SH-SY5Y (cell line): Measurements from ENCODE around the gene PRKCB.

Source experiments
- GATA2 ChIP-seq: IDR thresholded peaks from 2 replicates; pipeline ENCODE4 v1.6.1; 2011; ENCODE audit warnings: mild to moderate bottlenecking, low read depth, low read length
- GATA3 ChIP-seq: IDR thresholded peaks from 2 replicates; pipeline ENCODE4 v1.6.1; 2011; ENCODE audit warnings: low read depth, mild to moderate bottlenecking, low read length, moderate library complexity

Gene PRKCB

DNA sequence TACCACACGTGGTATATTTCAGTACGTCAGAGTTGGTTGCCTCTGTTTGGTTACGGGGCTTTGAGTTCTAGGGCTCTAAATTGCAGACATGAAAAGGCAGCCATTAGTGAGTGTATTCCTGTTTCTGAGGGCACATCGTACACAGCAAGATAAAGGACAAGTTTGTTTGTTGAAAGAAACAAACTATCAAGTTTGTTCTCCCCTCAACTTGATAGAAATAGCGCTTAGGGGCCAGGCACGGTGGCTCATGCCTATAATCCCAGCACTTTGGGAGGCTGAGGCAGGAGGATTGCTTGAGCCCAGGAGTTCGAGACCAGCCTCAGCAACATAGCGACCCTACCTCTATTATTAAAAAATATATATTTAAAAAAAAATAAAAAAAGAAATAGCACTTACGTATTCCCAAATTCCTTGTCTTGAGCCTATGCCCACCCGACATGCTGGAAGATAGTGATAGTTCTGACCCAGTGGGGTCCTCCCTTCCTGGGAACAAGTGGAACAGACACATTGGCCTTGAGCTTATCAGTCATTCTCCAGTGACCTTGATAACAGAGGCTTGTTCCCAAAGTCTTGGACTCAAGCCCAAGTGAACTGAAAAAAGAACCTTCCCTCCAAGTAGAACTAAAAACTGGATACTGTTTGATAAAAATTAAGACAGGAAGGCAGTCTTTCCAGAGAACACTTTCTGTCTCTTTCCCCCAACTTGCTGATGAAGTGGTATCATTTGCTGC lies 280.4 kb downstream of the PRKCB start:
- TF ChIP-seq GATA2: no peak
- TF ChIP-seq GATA3: no peak

DNA sequence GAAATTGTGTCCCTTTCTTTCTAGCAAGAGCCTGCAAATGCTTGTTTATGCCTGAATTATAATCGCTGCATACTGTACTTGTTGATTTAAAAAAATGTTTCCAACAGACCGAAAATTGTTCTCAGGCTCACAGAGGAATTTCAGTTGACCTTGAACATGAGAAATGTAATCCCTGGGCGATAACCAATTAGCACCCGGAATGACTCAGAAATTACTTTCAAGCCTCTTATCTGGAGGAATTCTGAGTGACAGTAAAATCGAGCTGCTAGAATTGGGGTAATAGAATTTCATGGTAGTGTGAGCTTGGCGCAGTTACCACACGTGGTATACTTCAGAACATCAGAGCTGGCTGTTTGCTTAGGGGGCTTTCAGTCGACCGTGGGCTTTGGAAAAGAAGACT lies 281.2 kb downstream of the PRKCB start:
- TF ChIP-seq GATA3: no peak
- TF ChIP-seq GATA2: no peak

DNA sequence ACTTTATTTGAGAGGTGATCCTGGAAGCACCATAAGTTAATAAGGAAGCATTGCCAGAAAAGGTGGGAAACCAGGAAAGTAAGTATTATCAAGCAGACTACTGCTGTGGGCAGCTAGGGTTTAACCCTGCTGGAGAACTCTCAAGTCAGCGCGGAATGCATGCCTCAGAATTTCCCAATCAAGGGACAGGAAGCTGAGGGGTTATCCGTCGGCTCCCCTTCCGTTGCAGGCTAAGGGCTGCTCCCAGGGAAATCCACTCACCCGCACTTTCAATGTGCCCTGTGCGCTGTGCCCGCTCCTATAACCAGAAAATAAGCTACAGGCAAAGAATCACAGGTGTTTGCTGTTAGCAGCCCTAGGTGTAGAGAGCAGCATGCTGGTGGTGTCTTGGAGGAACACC lies 281.9 kb downstream of the PRKCB start:
- TF ChIP-seq GATA2 (no peak), GATA3 (no peak)

DNA sequence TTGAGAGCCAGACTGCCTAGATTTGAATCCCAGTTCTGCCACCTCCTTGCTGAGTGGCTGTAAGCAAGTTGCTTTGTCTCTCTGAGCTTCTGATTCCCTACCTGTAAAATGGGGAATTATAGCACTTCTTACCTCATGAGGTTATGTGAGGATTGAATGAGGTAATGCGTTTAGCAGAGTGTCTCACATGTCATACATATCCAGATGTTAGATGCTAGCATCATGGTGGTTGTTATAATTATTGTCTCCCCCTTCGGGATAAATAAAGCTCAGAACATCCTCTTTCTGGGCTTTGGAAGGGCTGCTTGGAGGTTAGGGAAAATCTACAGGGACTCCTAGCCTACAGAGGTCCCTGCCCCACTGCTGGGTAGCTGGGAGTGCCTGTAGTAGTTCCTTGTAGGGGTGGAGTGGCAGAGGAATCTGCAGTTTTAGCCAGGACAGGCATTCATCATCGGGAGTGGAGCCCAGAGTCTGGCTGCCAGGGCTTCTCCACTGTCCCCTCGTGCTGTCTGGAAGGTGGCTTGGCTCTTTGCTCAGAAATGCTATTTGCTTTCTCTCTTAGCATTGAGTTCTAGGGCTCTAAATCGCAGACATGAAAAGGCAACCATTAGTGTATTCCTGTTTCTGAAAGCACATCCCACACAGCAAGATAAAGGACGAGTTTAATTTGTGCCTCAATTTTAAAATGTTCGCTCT lies 282.5 kb downstream of the PRKCB start:
- no peak for TF ChIP-seq GATA3
- no peak for TF ChIP-seq GATA2

DNA sequence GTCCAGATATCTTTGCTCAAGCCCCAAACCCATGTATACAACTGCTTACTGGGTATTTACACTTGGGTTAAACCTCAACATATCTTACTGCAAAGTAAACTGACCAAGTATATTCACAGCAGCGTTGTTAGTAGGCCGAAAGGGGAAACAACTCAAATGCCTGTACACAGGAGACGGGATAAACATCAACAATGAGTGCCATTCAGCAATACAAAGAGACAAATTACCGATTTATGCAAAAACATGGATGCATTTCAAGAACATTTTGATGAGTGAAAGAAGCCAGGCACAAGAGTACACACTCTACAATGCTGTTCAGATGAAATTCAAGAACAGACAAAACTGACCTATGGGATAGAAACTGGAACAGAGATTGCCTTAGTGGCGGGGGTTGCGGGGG lies 284.0 kb downstream of the PRKCB start:
- TF ChIP-seq GATA2: no peak
- TF ChIP-seq GATA3: no peak

DNA sequence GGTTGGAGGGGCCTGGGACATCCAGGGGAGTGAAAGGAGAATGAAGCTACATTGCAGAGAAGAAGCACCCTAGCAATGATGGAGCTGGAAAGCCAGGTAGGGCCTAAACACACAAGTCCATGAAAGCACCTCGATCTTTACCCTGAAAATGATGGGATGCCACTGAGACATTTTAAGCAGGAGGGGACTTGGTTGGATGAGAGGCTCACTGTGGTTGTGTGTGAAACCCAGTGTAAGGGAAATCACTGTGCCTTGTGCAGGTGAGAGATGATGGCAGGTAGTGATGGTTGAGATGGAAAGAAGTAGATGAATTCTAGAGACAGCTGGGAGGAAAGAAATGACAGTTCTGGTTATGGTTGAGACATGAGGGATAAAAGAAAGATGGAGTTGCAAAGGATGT lies 287.5 kb downstream of the PRKCB start:
- TF ChIP-seq GATA3: no peak
- TF ChIP-seq GATA2: no peak

DNA sequence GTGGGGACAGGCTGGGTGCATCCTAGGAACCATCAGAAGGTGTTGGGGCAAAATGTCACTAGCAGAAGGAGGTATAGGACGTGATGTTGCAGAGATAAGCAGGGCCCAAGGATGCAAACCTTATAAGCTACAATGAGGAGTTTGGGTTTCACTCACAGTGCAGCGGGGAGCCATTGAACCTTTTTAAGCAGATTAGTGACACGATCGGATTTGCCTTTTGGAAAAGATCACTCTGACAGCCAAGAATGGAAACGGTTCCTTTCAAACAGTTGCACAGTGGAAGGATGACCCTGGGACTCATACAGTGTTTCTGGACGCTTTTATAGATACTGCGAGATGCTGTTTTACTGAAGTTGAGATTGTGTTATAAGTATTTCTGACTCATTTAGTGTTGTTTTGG lies 288.5 kb downstream of the PRKCB start:
- no peak for TF ChIP-seq GATA2
- no peak for TF ChIP-seq GATA3

DNA sequence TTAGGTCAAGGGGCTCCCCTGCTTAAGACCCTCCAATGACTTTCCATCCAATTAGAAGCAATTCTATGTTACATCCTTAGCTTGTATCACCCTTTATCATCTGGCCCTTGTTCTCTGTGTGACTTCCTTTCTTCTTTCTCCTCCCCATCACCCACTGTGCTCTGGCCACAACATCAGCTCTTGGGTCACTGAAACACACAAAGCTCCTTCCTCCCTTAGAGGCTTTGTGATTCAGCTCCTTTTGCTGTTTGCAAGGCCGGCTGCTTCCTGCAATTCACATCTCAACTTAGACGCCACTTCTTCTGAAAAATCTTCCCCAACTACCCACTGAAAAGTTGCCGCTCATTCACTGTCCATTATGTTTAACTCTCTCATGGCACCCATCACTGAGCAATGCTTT lies 289.4 kb downstream of the PRKCB start:
- TF ChIP-seq GATA2 (no peak), GATA3 (no peak)

DNA sequence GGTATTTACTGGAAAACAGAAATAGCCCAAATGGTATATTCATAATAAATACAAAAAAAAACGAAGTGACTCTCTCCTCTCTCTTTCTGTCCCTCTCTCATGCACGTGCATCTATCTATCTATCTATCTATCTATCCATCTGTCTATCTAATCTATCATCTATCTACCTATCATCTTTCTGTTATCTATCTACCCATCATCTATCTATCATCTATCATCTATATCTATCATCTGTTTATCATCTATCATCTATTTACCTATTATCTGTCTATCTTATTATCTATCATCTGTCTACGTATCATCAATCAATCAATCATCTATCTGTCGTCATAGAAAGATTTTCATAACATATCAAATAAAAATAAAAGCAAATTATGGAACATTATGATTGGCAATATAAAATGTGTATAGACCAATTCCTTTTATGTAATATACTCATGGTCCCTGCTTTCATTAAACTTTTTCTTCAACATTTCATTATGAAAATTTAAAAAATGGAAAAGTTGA lies 293.7 kb downstream of the PRKCB start:
- no peak for TF ChIP-seq GATA3
- no peak for TF ChIP-seq GATA2

DNA sequence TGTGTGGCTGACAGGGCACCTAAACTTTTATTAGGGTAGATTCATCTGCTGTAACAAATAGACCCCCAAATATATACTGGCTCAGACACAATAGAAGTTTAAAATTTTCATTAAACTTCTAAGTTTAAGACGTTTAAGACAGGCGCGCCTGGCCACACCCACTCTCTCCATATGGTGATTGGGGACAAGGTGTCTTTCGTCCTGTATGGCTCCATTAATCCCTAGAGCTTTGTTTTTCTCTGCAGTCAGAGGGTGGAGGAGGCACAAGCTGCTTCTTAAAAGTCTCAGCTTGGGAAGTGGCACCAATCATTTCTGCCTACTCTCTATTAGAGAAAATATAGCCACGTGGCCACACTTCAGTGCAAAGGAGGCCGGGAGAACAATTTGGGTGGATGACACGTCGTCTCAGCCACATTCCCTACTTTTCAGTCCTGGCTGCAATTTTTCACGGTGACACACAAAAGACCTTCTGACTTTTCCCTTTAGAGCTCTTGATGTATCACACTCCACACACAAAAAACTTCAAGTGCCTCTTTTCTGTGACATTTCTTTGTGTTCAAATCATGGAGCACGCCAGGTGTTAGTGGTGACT lies 294.8 kb downstream of the PRKCB start:
- TF ChIP-seq GATA3: no peak
- TF ChIP-seq GATA2: no peak

DNA sequence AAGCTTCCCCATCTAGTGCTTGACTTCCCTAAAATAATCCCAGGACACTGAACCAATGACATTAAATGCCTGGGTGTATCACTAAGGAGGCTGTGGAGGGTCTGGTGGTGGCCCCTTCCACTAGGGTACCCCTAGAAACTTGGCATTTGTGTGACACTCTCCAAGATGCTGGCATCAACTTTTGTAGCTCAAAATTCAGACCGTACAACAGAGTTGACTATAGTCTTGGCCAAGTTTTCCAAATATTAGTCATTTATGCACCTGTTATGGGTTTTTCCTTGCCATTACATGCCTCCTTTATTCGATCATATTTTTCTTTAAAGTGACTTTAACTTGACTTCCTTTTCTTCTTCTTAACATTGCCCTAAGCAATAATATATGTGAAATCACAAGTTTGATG lies 295.5 kb downstream of the PRKCB start:
- TF ChIP-seq GATA3: no peak
- no peak for TF ChIP-seq GATA2

DNA sequence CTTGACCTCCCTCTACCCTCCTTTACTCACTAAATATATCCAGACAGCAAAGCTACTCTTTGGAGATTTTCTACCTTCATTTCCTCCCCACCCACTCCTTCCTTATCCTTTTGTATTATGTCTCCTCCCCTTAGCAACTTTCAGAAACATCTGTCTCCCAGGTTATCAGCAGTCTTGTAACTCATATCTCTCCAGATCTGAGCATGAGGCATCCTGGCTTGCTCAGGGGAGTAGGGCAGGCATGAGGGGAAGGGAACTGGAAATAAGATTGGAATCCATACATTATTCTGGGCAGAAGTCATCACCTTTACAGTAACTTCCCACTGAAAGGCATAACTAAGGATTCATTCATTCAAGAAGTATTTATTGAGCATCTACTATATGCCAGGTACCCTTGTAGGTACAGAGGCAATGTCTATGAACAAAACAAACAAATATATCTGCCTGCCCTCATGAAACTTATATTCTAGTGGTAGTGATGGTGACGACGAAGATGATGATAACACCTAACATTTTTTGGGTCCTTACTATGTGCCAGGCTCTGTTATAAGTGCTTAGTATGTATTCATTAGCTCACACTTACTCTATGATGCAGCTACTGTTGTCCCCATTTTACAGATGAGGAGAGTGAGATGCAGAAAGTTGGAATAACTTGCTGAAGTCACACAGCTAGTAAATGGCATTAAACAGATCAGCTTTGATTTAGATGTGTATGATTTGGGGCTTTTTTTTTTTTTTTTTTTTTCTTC lies 296.4 kb downstream of the PRKCB start:
- TF ChIP-seq GATA3 (no peak), GATA2 (no peak)

DNA sequence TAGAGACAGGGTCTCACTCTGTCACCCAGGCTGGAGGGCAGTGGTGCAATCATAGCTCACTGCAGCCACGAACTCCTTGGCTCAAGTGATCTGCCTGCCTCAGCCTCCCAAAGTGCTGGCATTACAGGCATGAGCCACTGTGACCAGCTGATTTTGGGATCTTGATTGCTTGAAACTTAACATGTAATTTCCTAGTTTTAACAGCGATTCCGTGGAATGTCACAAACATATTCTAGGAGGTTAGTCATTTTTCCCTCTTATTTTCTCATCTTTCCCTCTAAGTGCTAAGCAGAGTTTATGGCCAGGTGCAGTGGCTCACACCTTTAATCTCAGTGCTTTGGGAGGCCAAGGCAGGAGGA lies 297.0 kb downstream of the PRKCB start:
- TF ChIP-seq GATA3: no peak
- TF ChIP-seq GATA2: no peak
